GM12801 (cell line): ENCODE results near the gene ECM1.

Experiments used
- TF ChIP-seq, protein P1 (sequence below): IDR thresholded peaks from one replicate; pipeline ENCODE4 v1.5.1; 2011; ENCODE audit warnings: control low read depth; ENCODE audit not compliant: insufficient read length; ENCODE audit errors: extremely low read depth

Gene ECM1

DNA sequence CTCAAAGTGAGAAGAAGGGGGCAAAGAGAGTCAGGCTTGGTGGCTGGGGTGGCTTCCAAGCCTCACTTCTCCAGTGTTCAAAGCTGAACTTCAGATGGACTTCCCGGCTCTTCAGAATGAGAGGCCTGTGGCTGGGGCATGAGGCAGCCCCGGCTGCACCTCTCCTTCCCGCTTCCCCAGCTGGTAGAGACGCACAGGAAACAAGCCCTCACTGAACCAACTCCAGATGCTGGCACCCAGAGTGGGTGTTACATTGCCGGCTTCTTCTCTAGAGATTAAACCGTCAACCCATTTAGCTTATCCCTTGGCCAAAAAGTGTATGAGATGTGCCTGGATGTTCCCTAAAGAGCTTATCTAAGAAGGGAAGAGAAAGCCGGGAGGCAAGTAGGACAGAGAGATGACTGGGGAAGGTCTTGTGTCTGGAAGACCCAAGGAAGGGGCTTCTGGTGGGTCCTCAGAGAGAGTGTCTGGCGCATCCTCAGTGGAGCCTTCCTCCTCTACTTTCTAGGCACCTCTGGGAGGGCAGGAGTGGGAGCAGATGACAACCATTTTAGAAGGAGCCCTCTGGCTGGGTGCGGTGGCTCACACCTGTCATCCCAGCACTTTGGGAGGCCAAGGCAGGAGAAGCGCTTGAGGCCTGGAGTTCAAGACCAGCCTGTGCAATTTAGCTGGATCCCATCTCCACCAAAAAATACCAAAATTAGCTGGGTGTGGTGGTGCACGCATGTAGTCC lies 43.3 kb downstream of the ECM1 start:
- TF ChIP-seq, protein P1, sequence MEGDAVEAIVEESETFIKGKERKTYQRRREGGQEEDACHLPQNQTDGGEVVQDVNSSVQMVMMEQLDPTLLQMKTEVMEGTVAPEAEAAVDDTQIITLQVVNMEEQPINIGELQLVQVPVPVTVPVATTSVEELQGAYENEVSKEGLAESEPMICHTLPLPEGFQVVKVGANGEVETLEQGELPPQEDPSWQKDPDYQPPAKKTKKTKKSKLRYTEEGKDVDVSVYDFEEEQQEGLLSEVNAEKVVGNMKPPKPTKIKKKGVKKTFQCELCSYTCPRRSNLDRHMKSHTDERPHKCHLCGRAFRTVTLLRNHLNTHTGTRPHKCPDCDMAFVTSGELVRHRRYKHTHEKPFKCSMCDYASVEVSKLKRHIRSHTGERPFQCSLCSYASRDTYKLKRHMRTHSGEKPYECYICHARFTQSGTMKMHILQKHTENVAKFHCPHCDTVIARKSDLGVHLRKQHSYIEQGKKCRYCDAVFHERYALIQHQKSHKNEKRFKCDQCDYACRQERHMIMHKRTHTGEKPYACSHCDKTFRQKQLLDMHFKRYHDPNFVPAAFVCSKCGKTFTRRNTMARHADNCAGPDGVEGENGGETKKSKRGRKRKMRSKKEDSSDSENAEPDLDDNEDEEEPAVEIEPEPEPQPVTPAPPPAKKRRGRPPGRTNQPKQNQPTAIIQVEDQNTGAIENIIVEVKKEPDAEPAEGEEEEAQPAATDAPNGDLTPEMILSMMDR = no peak

DNA sequence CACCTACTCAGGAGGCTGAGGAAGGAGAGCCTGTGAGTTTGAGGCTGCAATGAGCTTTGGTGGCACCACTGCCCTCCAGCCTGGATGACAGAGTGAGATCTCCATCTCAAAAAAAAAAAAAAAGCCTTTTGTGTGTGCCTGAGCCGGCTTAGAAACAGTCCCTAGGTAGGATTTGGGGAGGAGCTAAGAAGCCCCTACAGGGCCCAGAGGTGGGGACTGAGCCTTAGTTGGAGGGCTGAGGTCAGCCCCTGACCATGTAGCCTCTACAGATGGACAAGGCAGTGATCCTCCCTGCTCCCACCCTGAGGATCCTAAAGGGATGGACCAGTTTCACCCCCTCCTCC lies 43.8 kb downstream of the ECM1 start:
- TF ChIP-seq, protein P1 = no peak

DNA sequence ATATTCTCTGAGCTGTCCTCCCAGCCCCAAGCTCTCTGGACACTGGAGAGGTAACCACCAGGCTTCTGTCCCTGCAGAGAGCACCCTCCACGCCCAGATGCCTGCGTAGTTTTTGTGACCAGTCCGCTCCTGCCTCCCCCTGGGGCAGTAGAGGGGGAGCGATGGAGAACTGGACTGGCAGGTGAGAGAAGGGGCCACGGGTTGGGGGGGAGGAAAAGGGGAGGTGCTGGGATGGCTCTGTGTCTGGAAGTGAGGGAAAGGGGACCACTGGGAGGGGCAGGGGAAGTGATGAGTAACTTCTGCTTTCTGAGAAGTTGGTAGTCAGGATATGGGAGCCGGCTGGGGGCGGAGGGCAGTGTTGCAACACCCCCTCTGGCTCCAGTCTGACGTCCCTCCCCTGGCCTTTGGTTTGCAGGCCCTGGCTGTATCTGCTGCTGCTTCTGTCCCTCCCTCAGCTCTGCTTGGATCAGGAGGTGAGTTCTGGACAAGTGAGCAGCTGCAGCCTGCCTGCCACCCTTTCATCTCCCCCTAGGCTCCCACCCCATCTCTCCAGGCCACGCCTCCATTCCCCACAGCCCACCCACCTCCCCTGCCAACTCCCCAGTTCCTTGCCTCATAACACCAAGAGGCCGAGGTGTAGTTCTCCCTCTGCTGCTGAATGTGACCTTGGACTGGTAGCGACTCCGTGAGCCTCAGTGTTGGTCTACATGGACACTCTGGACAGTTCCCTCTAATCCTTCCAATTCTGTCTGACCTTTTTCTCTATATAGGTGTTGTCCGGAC lies 44.4 kb downstream of the ECM1 start:
- TF ChIP-seq, protein P1 = no peak

DNA sequence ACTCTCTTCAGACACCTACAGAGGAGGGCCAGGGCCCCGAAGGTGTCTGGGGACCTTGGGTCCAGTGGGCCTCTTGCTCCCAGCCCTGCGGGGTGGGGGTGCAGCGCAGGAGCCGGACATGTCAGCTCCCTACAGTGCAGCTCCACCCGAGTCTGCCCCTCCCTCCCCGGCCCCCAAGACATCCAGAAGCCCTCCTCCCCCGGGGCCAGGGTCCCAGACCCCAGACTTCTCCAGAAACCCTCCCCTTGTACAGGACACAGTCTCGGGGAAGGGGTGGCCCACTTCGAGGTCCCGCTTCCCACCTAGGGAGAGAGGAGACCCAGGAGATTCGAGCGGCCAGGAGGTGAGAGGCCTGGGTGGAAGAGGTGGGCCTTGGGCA lies 45.0 kb downstream of the ECM1 start:
- TF ChIP-seq, protein P1 = no peak

DNA sequence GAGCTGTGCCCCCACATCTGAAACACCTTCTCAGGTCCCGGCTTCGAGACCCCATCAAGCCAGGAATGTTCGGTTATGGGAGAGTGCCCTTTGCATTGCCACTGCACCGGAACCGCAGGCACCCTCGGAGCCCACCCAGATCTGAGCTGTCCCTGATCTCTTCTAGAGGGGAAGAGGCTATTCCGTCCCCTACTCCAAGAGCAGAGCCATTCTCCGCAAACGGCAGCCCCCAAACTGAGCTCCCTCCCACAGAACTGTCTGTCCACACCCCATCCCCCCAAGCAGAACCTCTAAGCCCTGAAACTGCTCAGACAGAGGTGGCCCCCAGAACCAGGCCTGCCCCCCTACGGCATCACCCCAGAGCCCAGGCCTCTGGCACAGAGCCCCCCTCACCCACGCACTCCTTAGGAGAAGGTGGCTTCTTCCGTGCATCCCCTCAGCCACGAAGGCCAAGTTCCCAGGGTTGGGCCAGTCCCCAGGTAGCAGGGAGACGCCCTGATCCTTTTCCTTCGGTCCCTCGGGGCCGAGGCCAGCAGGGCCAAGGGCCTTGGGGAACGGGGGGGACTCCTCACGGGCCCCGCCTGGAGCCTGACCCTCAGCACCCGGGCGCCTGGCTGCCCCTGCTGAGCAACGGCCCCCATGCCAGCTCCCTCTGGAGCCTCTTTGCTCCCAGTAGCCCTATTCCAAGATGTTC lies 45.6 kb downstream of the ECM1 start:
- TF ChIP-seq, protein P1 = no peak

DNA sequence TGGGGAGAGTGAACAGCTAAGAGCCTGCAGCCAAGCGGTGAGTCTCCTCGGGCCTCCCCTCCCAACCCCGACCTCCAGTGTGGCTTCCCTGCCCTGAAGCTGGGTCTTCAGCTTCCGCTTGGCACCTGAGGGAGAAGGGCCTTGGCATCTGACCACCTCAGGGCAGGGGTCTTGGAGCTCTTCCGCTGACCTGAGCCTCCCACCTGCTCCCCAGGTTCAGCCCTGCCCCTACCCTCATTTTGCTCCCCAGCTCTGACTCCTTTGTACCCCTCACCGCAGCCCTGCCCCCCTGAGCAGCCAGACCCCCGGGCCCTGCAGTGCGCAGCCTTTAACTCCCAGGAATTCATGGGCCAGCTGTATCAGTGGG lies 46.2 kb downstream of the ECM1 start:
- TF ChIP-seq, protein P1 = no peak

DNA sequence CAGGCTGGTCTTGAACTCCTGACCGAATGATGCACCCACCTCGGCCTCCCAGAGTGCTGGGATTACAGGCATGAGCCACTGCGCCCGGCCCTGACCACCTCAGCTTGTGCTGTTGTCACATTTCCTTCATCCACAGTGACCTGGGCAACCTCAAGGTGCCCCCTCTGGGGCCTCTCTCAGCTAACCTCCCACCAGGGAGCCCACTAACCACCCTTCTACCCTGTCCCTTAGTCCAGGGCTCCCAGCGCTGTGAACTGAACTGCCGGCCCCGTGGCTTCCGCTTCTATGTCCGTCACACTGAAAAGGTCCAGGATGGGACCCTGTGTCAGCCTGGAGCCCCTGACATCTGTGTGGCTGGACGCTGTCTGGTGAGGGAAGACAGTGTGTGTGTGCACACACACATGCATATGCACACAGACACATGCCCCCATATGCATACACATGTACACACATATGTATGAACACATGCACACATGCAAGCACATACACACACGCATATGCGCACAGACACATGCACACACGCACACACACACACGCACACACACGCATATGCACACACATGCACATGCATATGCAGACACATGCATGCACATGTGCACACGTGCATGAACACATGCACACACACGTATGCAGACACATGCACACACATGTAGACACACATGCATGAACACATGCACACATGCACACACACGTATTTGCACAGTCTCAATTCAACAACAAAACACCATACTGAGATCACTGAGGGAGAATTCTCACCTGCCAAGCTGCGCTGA lies 47.5 kb downstream of the ECM1 start:
- TF ChIP-seq, protein P1 = no peak
